Suprapubic skin (tissue), 3 donors: ENCODE measurements around the gene TMIGD1.

ENCODE experiments used
- CTCF ChIP-seq, 2 donors: fragments of 200-600 bp in 1 of 2; fragments of 450-650 bp in 1 of 2; sonication (generic) in 1 of 2; IDR thresholded peaks; one replicate each; pipeline ENCODE4 v1.5.1; 2016 to 2019; ENCODE audit warnings: antibody characterized with exemption in 2 of 2, mild to moderate bottlenecking in 1 of 2, moderate library complexity in 1 of 2
- POLR2A ChIP-seq, 2 donors: fragments of 450-650 bp; IDR thresholded peaks; one replicate each; pipeline ENCODE4 v1.6.1; 2017; ENCODE audit warnings: antibody characterized with exemption in 2 of 2, mild to moderate bottlenecking in 2 of 2, moderate library complexity in 2 of 2

- TF ChIP-seq POLR2A (IDR thresholded peaks at IDR 0.05) (no peak), CTCF (IDR thresholded peaks at IDR 0.05) (no peak)
Measured at GRCh38 chr17:30273373-30273772, 60.5 kb downstream of the TMIGD1 start.
